Mucosa of descending colon (tissue), 3 donors: ENCODE measurements around the gene TMEM273. TPM values are rescaled to one million over a fixed set of nuclear protein-coding genes. Genes with fewer than 3 reads are reported as not detected.

Experiments
- ATAC-seq: fragments of 200-7000 bp; cut with Tn5 transposase; one replicate; pipeline ENCODE4 v1.9.1; 2020; ENCODE audit warnings: mild to moderate bottlenecking, moderate library complexity
- DNase-seq, 3 donors: peaks; one replicate each; pipeline ENCODE4 v3.0.0-alpha.2; 2020
- H3K36me3 ChIP-seq: fragments of 200-600 bp; one replicate; pipeline ENCODE4 v1.8.0; 2021; ENCODE audit warnings: low read depth, mild to moderate bottlenecking
- H3K4me1 ChIP-seq: fragments of 200-600 bp; one replicate; pipeline ENCODE4 v1.8.0; 2021; ENCODE audit warnings: low read depth, mild to moderate bottlenecking
- H3K4me3 ChIP-seq: fragments of 200-600 bp; one replicate; pipeline ENCODE4 v1.8.0; 2021; ENCODE audit warnings: mild to moderate bottlenecking
- H3K9me3 ChIP-seq: fragments of 200-600 bp; one replicate; pipeline ENCODE4 v1.8.0; 2021; ENCODE audit warnings: mild to moderate bottlenecking
- CTCF ChIP-seq: fragments of 200-600 bp; IDR thresholded peaks from one replicate; pipeline ENCODE4 v1.8.0; 2022; ENCODE audit warnings: antibody characterized with exemption, mild to moderate bottlenecking
- intact Hi-C, 2 donors: fragments of 100-400 bp; cut with DNase I in 1 of 2; cut with micrococcal nuclease in 1 of 2; formaldehyde crosslinking; loops; one replicate each; pipeline versions ENCODE4 v1.11.0 to v1.11.1; 2022; cut with DNase I, micrococcal nuclease
- total RNA-seq, 3 donors: library from RNA; stranded (reverse); fragmentation: NEBNext Ultra II Directional in 2 of 3; extraction: Animal tissue kit (Norgen Biotek cat#: 25700) in 2 of 3; gene quantifications; one replicate each; pipeline versions ENCODE4 v1.2.1 to v1.2.4, GENCODE V29; 2021 to 2023
- donor health status: DM: no; HTN: no; CAD: no; lungs with moderate emphysema.
- donor health status: DM: no; HTN: no; CAD: no.
- donor health status: DM: no; HTN: yes; CAD: no.

Gene TMEM273
- total RNA-seq, 3 donors from 2014 or later, result 4.8 to 12.7 (median 7.0) TPM

GRCh38 chr10:49228677-49229076 is 40.5 kb upstream of the TMEM273 start:
- Histone ChIP-seq H3K4me3 (no peak overlapping the region), H3K9me3 (no peaks in the 10 kb centered on the region), H3K36me3 (no peaks in the 10 kb centered on the region), H3K4me1 (no peaks in the 10 kb centered on the region)
- TF ChIP-seq CTCF, result no peak
- DNase-seq (no peak), ATAC-seq (no peak)
- intact Hi-C loops, result no loop called here

GRCh38 chr10:49227406-49227805 is 39.2 kb upstream of the TMEM273 start:
- Histone ChIP-seq H3K36me3 (no peaks in the 10 kb centered on the region), H3K4me3 (no peak overlapping the region), H3K4me1 (no peaks in the 10 kb centered on the region), H3K9me3 (no peaks in the 10 kb centered on the region)
- ATAC-seq (no peak), DNase-seq (no peak)
- no peak for TF ChIP-seq CTCF
- intact Hi-C loops, result no loop called here

GRCh38 chr10:49226594-49226993 is 38.4 kb upstream of the TMEM273 start:
- no peaks in the 10 kb centered on the region for H3K36me3 ChIP-seq
- no peak overlapping the region for H3K4me3 ChIP-seq
- DNase-seq, result no peak
- H3K4me1 ChIP-seq, result no peaks in the 10 kb centered on the region
- TF ChIP-seq CTCF, result no peak
- intact Hi-C loops, result no loop called here
- ATAC-seq, result no peak
- H3K9me3 ChIP-seq, result no peaks in the 10 kb centered on the region

- TF ChIP-seq CTCF, result no peak
- intact Hi-C loops, result no loop called here
Observed at GRCh38 chr10:49225218-49225876, 37.2 kb upstream of the TMEM273 start.

GRCh38 chr10:49223205-49223604 is 35.0 kb upstream of the TMEM273 start:
- ATAC-seq, result no peak
- no peak for TF ChIP-seq CTCF
- Histone ChIP-seq H3K4me3 (no peak overlapping the region), H3K9me3 (no peaks in the 10 kb centered on the region), H3K4me1 (no peaks in the 10 kb centered on the region), H3K36me3 (no peaks in the 10 kb centered on the region)
- DNase-seq, result no peak
- intact Hi-C loops, result no loop called here

More at GRCh38 chr10:49225218-49225876, 37.2 kb upstream of the TMEM273 start:
- ATAC-seq, result no peak
- Histone ChIP-seq H3K4me3 (no peak overlapping the region), H3K4me1 (no peaks in the 10 kb centered on the region), H3K36me3 (no peaks in the 10 kb centered on the region), H3K9me3 (no peaks in the 10 kb centered on the region)
- no peak for DNase-seq

- ATAC-seq, result no peak
- H3K9me3 ChIP-seq, result no peaks in the 10 kb centered on the region
- H3K4me3 ChIP-seq, result no peak overlapping the region
- TF ChIP-seq CTCF, result no peak
- no peaks in the 10 kb centered on the region for H3K4me1 ChIP-seq
- no peak for DNase-seq
- no peaks in the 10 kb centered on the region for H3K36me3 ChIP-seq
- intact Hi-C loops, result no loop called here
Observed at GRCh38 chr10:49222170-49222569, 34.0 kb upstream of the TMEM273 start.
